ENCODE results near the gene SH2B2. TPM values are rescaled to one million over a fixed set of nuclear protein-coding genes. Genes with fewer than 3 reads are reported as not detected.

The SH2B2 gene
- total RNA-seq, 1 experiment from 2014 or later: 1.4 TPM

- no peak overlapping the region for H3K27ac Mint-ChIP-seq (ENCODE audit: low read depth, unreplicated experiment)
Observed at GRCh38 chr7:102255501-102255900, 31.2 kb upstream of the SH2B2 start.

GRCh38 chr7:102255916-102256315 is 30.8 kb upstream of the SH2B2 start:
- no peaks in the 10 kb centered on the region for H3K9me3 Mint-ChIP-seq (ENCODE audit: unreplicated experiment)
- H3K27me3 Mint-ChIP-seq (ENCODE audit: insufficient read depth, unreplicated experiment): no peaks in the 10 kb centered on the region
- no peak for DNase-seq (ENCODE audit: unreplicated experiment)
- intact Hi-C loops (cut with micrococcal nuclease): no loop called here
- CTCF ChIA-PET: no interaction called here
- H3K36me3 Mint-ChIP-seq (ENCODE audit: insufficient read depth, unreplicated experiment): peaks cover 11% of the 10 kb centered on the region
- no peaks in the 10 kb centered on the region for H3K4me1 Mint-ChIP-seq (ENCODE audit: insufficient read depth, unreplicated experiment)
- POLR2A ChIA-PET: no interaction called here
- no peak overlapping the region for H3K4me3 Mint-ChIP-seq (ENCODE audit: unreplicated experiment)
- no peak for TF ChIP-seq CTCF (IDR thresholded peaks at IDR 0.05; ENCODE audit: unreplicated experiment)
- no peak overlapping the region for H3K27ac Mint-ChIP-seq (ENCODE audit: low read depth, unreplicated experiment)
- BruUV-seq (replicated peaks): no TSS peak

More at GRCh38 chr7:102255501-102255900, 31.2 kb upstream of the SH2B2 start:
- no TSS peak for BruUV-seq (replicated peaks)
- intact Hi-C loops (cut with micrococcal nuclease): no loop called here
- POLR2A ChIA-PET: interaction anchor here (0.7 kb wide), 1 partner anchor 295 kb away, joined by 4 read pairs; no protein-coding TSS in a partner anchor
- DNase-seq (ENCODE audit: unreplicated experiment): no peak
- no peak for TF ChIP-seq CTCF (IDR thresholded peaks at IDR 0.05; ENCODE audit: unreplicated experiment)
- H3K36me3 Mint-ChIP-seq (ENCODE audit: insufficient read depth, unreplicated experiment): peaks cover 11% of the 10 kb centered on the region
- no peaks in the 10 kb centered on the region for H3K4me1 Mint-ChIP-seq (ENCODE audit: insufficient read depth, unreplicated experiment)
- H3K4me3 Mint-ChIP-seq (ENCODE audit: unreplicated experiment): no peak overlapping the region
- CTCF ChIA-PET: interaction anchor here (0.6 kb wide), 1 partner anchor 659 kb away, joined by 3 read pairs; no protein-coding TSS in a partner anchor
- no peaks in the 10 kb centered on the region for H3K9me3 Mint-ChIP-seq (ENCODE audit: unreplicated experiment)
- no peaks in the 10 kb centered on the region for H3K27me3 Mint-ChIP-seq (ENCODE audit: insufficient read depth, unreplicated experiment)

GRCh38 chr7:102258073-102258748 is 28.5 kb upstream of the SH2B2 start:
- BruUV-seq (replicated peaks): no TSS peak
- Mint-ChIP-seq H3K27ac (ENCODE audit: low read depth, unreplicated experiment) (no peak overlapping the region), H3K9me3 (ENCODE audit: unreplicated experiment) (no peaks in the 10 kb centered on the region), H3K4me3 (ENCODE audit: unreplicated experiment) (no peak overlapping the region), H3K4me1 (ENCODE audit: insufficient read depth, unreplicated experiment) (no peaks in the 10 kb centered on the region), H3K27me3 (ENCODE audit: insufficient read depth, unreplicated experiment) (no peaks in the 10 kb centered on the region), H3K36me3 (ENCODE audit: insufficient read depth, unreplicated experiment) (peaks cover 7% of the 10 kb centered on the region)
- POLR2A ChIA-PET: no interaction called here
- TF ChIP-seq CTCF (IDR thresholded peaks at IDR 0.05; ENCODE audit: unreplicated experiment): no peak
- intact Hi-C loops (cut with micrococcal nuclease): no loop called here
- CTCF ChIA-PET: interaction anchor here (0.9 kb wide), 1 partner anchor 13 kb away, joined by 3 read pairs; no protein-coding TSS in a partner anchor
- DNase-seq (ENCODE audit: unreplicated experiment): no peak

- Mint-ChIP-seq H3K27ac (ENCODE audit: low read depth, unreplicated experiment) (no peak overlapping the region), H3K4me1 (ENCODE audit: insufficient read depth, unreplicated experiment) (no peaks in the 10 kb centered on the region)
Observed at GRCh38 chr7:102258749-102259107, 27.9 kb upstream of the SH2B2 start.

More at GRCh38 chr7:102258749-102259107, 27.9 kb upstream of the SH2B2 start:
- Mint-ChIP-seq H3K4me3 (ENCODE audit: unreplicated experiment) (no peak overlapping the region), H3K27me3 (ENCODE audit: insufficient read depth, unreplicated experiment) (no peaks in the 10 kb centered on the region), H3K9me3 (ENCODE audit: unreplicated experiment) (no peaks in the 10 kb centered on the region), H3K36me3 (ENCODE audit: insufficient read depth, unreplicated experiment) (peaks cover 5% of the 10 kb centered on the region)
- intact Hi-C loops (cut with micrococcal nuclease): no loop called here
- BruUV-seq (replicated peaks): no TSS peak
- no peak for TF ChIP-seq CTCF (IDR thresholded peaks at IDR 0.05; ENCODE audit: unreplicated experiment)
- POLR2A ChIA-PET: no interaction called here
- CTCF ChIA-PET: interaction anchor here (0.9 kb wide), 1 partner anchor 13 kb away, joined by 3 read pairs; no protein-coding TSS in a partner anchor
- no peak for DNase-seq (ENCODE audit: unreplicated experiment)

Measured in MCF 10A (cell line).